ENCODE data around the gene MTUS2. TPM values are rescaled to one million over a fixed set of nuclear protein-coding genes. Genes with fewer than 3 reads are reported as not detected.

Gene MTUS2
- total and polyA plus RNA-seq, 2 experiments from 2014 or later, result 0.27 to 0.38 TPM

DNA sequence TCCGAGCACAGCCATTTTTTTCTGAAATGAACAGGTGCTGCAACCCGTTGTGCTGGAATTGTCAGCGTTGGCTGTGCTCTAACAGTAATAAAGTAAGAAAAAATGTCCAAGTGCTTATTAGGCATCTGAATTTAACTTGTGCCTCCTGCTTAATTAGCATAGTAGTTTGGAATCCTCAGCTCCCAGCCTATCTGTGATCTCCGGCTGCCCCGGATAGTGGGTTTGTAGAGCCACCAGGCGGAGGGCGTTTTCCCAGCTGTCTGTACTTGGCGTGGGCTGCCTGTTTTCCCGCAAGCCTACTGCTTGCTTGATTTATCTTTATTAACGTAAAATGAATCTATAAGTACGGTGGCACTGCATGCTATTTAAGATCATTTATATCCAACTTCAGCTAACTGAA, 137.9 kb downstream of the MTUS2 start:
- H3K9me2 ChIP-seq (ENCODE audit: insufficient read depth), result peaks cover 12% of the 10 kb centered on the region; the same call in 1 of the 2 replicates
- no peak overlapping the region for H3K4me2 ChIP-seq
- no peak overlapping the region for H3K4me3 ChIP-seq
- H3K27me3 ChIP-seq (ENCODE audit: insufficient read depth), result no peaks in the 10 kb centered on the region
- H3K27ac ChIP-seq (ENCODE audit: low read depth), result no peak overlapping the region
- H2AFZ ChIP-seq, result no peak overlapping the region
- H3K27me3 Mint-ChIP-seq (ENCODE audit: insufficient read depth, low read depth, poor library complexity), result no peaks in the 10 kb centered on the region
- H3K27ac Mint-ChIP-seq, result no peak overlapping the region
- TF ChIP-seq STAT1 (IDR thresholded peaks at IDR 0.05; ENCODE audit: unreplicated experiment) (no peak), JUNB (IDR thresholded peaks at IDR 0.05; ENCODE audit: unreplicated experiment) (no peak), ZNF114 (CRISPR knock-in tag; IDR thresholded peaks at IDR 0.05) (no peak), CREB1 (CRISPR knock-in tag; IDR thresholded peaks at IDR 0.05; ENCODE audit: low read depth) (no peak), ZNF331 (CRISPR knock-in tag; IDR thresholded peaks at IDR 0.05; ENCODE audit: low read depth) (no peak), EZH2 (IDR thresholded peaks at IDR 0.05; ENCODE audit: low read depth, unreplicated experiment) (no peak), NANOG (IDR thresholded peaks at IDR 0.05; ENCODE audit: borderline replicate concordance) (no peak), EZH2phosphoT487 (IDR thresholded peaks at IDR 0.05; ENCODE audit: unreplicated experiment) (no peak), POLR2AphosphoS5 (IDR thresholded peaks at IDR 0.05; ENCODE audit: low read depth) (no peak)
- TF ChIP-seq, protein P1, sequence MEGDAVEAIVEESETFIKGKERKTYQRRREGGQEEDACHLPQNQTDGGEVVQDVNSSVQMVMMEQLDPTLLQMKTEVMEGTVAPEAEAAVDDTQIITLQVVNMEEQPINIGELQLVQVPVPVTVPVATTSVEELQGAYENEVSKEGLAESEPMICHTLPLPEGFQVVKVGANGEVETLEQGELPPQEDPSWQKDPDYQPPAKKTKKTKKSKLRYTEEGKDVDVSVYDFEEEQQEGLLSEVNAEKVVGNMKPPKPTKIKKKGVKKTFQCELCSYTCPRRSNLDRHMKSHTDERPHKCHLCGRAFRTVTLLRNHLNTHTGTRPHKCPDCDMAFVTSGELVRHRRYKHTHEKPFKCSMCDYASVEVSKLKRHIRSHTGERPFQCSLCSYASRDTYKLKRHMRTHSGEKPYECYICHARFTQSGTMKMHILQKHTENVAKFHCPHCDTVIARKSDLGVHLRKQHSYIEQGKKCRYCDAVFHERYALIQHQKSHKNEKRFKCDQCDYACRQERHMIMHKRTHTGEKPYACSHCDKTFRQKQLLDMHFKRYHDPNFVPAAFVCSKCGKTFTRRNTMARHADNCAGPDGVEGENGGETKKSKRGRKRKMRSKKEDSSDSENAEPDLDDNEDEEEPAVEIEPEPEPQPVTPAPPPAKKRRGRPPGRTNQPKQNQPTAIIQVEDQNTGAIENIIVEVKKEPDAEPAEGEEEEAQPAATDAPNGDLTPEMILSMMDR (conservative IDR thresholded peaks at IDR 0.05; ENCODE audit: low read depth in 2 of 2), result no peak
- TF ChIP-seq, protein P2, sequence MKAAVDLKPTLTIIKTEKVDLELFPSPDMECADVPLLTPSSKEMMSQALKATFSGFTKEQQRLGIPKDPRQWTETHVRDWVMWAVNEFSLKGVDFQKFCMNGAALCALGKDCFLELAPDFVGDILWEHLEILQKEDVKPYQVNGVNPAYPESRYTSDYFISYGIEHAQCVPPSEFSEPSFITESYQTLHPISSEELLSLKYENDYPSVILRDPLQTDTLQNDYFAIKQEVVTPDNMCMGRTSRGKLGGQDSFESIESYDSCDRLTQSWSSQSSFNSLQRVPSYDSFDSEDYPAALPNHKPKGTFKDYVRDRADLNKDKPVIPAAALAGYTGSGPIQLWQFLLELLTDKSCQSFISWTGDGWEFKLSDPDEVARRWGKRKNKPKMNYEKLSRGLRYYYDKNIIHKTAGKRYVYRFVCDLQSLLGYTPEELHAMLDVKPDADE (IDR thresholded peaks at IDR 0.05), result no peak
- TF ChIP-seq, protein P3, sequence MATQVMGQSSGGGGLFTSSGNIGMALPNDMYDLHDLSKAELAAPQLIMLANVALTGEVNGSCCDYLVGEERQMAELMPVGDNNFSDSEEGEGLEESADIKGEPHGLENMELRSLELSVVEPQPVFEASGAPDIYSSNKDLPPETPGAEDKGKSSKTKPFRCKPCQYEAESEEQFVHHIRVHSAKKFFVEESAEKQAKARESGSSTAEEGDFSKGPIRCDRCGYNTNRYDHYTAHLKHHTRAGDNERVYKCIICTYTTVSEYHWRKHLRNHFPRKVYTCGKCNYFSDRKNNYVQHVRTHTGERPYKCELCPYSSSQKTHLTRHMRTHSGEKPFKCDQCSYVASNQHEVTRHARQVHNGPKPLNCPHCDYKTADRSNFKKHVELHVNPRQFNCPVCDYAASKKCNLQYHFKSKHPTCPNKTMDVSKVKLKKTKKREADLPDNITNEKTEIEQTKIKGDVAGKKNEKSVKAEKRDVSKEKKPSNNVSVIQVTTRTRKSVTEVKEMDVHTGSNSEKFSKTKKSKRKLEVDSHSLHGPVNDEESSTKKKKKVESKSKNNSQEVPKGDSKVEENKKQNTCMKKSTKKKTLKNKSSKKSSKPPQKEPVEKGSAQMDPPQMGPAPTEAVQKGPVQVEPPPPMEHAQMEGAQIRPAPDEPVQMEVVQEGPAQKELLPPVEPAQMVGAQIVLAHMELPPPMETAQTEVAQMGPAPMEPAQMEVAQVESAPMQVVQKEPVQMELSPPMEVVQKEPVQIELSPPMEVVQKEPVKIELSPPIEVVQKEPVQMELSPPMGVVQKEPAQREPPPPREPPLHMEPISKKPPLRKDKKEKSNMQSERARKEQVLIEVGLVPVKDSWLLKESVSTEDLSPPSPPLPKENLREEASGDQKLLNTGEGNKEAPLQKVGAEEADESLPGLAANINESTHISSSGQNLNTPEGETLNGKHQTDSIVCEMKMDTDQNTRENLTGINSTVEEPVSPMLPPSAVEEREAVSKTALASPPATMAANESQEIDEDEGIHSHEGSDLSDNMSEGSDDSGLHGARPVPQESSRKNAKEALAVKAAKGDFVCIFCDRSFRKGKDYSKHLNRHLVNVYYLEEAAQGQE (IDR thresholded peaks at IDR 0.05; ENCODE audit: unreplicated experiment), result no peak
- TF ChIP-seq, protein P4, sequence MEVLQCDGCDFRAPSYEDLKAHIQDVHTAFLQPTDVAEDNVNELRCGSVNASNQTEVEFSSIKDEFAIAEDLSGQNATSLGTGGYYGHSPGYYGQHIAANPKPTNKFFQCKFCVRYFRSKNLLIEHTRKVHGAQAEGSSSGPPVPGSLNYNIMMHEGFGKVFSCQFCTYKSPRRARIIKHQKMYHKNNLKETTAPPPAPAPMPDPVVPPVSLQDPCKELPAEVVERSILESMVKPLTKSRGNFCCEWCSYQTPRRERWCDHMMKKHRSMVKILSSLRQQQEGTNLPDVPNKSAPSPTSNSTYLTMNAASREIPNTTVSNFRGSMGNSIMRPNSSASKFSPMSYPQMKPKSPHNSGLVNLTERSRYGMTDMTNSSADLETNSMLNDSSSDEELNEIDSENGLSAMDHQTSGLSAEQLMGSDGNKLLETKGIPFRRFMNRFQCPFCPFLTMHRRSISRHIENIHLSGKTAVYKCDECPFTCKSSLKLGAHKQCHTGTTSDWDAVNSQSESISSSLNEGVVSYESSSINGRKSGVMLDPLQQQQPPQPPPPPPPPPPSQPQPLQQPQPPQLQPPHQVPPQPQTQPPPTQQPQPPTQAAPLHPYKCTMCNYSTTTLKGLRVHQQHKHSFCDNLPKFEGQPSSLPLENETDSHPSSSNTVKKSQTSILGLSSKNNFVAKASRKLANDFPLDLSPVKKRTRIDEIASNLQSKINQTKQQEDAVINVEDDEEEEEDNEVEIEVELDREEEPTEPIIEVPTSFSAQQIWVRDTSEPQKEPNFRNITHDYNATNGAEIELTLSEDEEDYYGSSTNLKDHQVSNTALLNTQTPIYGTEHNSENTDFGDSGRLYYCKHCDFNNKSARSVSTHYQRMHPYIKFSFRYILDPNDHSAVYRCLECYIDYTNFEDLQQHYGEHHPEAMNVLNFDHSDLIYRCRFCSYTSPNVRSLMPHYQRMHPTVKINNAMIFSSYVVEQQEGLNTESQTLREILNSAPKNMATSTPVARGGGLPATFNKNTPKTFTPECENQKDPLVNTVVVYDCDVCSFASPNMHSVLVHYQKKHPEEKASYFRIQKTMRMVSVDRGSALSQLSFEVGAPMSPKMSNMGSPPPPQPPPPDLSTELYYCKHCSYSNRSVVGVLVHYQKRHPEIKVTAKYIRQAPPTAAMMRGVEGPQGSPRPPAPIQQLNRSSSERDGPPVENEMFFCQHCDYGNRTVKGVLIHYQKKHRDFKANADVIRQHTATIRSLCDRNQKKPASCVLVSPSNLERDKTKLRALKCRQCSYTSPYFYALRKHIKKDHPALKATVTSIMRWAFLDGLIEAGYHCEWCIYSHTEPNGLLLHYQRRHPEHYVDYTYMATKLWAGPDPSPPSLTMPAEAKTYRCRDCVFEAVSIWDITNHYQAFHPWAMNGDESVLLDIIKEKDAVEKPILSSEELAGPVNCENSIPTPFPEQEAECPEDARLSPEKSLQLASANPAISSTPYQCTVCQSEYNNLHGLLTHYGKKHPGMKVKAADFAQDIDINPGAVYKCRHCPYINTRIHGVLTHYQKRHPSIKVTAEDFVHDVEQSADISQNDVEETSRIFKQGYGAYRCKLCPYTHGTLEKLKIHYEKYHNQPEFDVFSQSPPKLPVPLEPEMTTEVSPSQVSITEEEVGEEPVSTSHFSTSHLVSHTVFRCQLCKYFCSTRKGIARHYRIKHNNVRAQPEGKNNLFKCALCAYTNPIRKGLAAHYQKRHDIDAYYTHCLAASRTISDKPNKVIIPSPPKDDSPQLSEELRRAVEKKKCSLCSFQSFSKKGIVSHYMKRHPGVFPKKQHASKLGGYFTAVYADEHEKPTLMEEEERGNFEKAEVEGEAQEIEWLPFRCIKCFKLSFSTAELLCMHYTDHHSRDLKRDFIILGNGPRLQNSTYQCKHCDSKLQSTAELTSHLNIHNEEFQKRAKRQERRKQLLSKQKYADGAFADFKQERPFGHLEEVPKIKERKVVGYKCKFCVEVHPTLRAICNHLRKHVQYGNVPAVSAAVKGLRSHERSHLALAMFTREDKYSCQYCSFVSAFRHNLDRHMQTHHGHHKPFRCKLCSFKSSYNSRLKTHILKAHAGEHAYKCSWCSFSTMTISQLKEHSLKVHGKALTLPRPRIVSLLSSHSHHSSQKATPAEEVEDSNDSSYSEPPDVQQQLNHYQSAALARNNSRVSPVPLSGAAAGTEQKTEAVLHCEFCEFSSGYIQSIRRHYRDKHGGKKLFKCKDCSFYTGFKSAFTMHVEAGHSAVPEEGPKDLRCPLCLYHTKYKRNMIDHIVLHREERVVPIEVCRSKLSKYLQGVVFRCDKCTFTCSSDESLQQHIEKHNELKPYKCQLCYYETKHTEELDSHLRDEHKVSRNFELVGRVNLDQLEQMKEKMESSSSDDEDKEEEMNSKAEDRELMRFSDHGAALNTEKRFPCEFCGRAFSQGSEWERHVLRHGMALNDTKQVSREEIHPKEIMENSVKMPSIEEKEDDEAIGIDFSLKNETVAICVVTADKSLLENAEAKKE (CRISPR knock-in tag; IDR thresholded peaks at IDR 0.05), result no peak
- H3K36me3 Mint-ChIP-seq (ENCODE audit: low read depth), result no peaks in the 10 kb centered on the region
- H3F3A ChIP-seq (replicated peaks; ENCODE audit: low read depth), result no peaks in the 10 kb centered on the region
- H3K36me3 ChIP-seq (ENCODE audit: insufficient read depth), result no peaks in the 10 kb centered on the region
- H3K9me3 Mint-ChIP-seq, result no peaks in the 10 kb centered on the region
- ATAC-seq (no peak), DNase-seq (ENCODE audit: low spot score) (no peak)
- H3K4me3 Mint-ChIP-seq, result no peak overlapping the region
- H3K79me2 ChIP-seq (replicated peaks; ENCODE audit: insufficient read depth), result no peaks in the 10 kb centered on the region
- H3K4me1 Mint-ChIP-seq, result no peaks in the 10 kb centered on the region
- no peaks in the 10 kb centered on the region for H3K4me1 ChIP-seq (ENCODE audit: insufficient read depth)
- H4K20me1 ChIP-seq (replicated peaks; ENCODE audit: insufficient read depth), result no peaks in the 10 kb centered on the region
